Astrocyte (in vitro differentiated cells and primary cell): ENCODE data around the gene DLGAP1. TPM values are rescaled to one million over a fixed set of nuclear protein-coding genes. Genes with fewer than 3 reads are reported as not detected.

ENCODE experiments used
- DNase-seq: peaks from one replicate; pipeline ENCODE4 v3.0.0-alpha.2; 2010; ENCODE audit warnings: low read depth
- FAIRE-seq: peaks from 2 replicates; lab custom pipeline; 2011; peaks lifted over from hg19 to GRCh38; lab: Jason Lieb, UNC
- H2AFZ ChIP-seq: 2 replicates; pipeline ENCODE4 v1.6.0; 2012; ENCODE audit warnings: low read depth, low read length, inconsistent platforms
- H3K27ac ChIP-seq: 2 replicates; pipeline ENCODE4 v1.5.1; 2011; ENCODE audit warnings: low read depth, low read length, inconsistent platforms
- H3K27me3 ChIP-seq: 2 replicates; pipeline ENCODE4 v1.6.0; 2011; ENCODE audit warnings: low read length, inconsistent platforms; ENCODE audit not compliant: insufficient read depth
- H3K36me3 ChIP-seq: 2 replicates; pipeline ENCODE4 v1.5.1; 2011; ENCODE audit warnings: low read length, inconsistent platforms; ENCODE audit not compliant: insufficient read depth
- H3K4me1 ChIP-seq: 2 replicates; pipeline ENCODE4 v1.5.1; 2011; ENCODE audit warnings: low read length, inconsistent platforms; ENCODE audit not compliant: insufficient read depth
- H3K4me2 ChIP-seq: 2 replicates; pipeline ENCODE4 v1.6.0; 2012; ENCODE audit warnings: low read length, inconsistent platforms
- H3K4me3 ChIP-seq: 2 replicates; pipeline ENCODE4 v1.5.1; 2011; ENCODE audit warnings: low read depth, mild to moderate bottlenecking, low read length, inconsistent platforms; ENCODE audit not compliant: insufficient read depth
- H3K79me2 ChIP-seq: 2 replicates; pipeline ENCODE4 v1.6.0; 2012; ENCODE audit warnings: mild to moderate bottlenecking, low read length, inconsistent platforms; ENCODE audit not compliant: insufficient read depth
- H3K9ac ChIP-seq: 2 replicates; pipeline ENCODE4 v1.6.0; 2012; ENCODE audit warnings: mild to moderate bottlenecking, low read length, inconsistent platforms
- H3K9me3 ChIP-seq: 2 replicates; pipeline ENCODE4 v1.5.1; 2012; ENCODE audit warnings: low read depth, mild to moderate bottlenecking, low read length, inconsistent platforms; ENCODE audit not compliant: insufficient read depth
- H4K20me1 ChIP-seq: 2 replicates; pipeline ENCODE4 v1.6.0; 2012; ENCODE audit warnings: low read length, inconsistent platforms; ENCODE audit not compliant: insufficient read depth
- H3K27ac Mint-ChIP-seq: one replicate; pipeline ENCODE4 v1.8.0; 2021; ENCODE audit warnings: mild to moderate bottlenecking, mixed read lengths; ENCODE audit not compliant: unreplicated experiment
- H3K27me3 Mint-ChIP-seq: one replicate; pipeline ENCODE4 v1.8.0; 2021; ENCODE audit warnings: low read depth, mixed read lengths; ENCODE audit not compliant: unreplicated experiment
- H3K36me3 Mint-ChIP-seq: one replicate; pipeline ENCODE4 v1.8.0; 2021; ENCODE audit warnings: low read depth, mixed read lengths; ENCODE audit not compliant: unreplicated experiment
- H3K4me1 Mint-ChIP-seq: one replicate; pipeline ENCODE4 v1.8.0; 2021; ENCODE audit warnings: low read depth, mixed read lengths; ENCODE audit not compliant: unreplicated experiment
- H3K4me3 Mint-ChIP-seq: one replicate; pipeline ENCODE4 v1.8.0; 2021; ENCODE audit warnings: mild to moderate bottlenecking, moderate library complexity, mixed read lengths; ENCODE audit not compliant: unreplicated experiment
- H3K9me3 Mint-ChIP-seq: one replicate; pipeline ENCODE4 v1.8.0; 2021; ENCODE audit warnings: mild to moderate bottlenecking, mixed read lengths; ENCODE audit not compliant: unreplicated experiment
- CTCF ChIP-seq: IDR thresholded peaks from 2 replicates; pipeline ENCODE4 v1.5.1; 2011; ENCODE audit warnings: low read depth, mild to moderate bottlenecking, inconsistent platforms, low read length, moderate library complexity; ENCODE audit not compliant: insufficient read depth
- EZH2 ChIP-seq: IDR thresholded peaks from 2 replicates; pipeline ENCODE4 v1.6.1; 2012; ENCODE audit warnings: mild to moderate bottlenecking, low read length, inconsistent platforms; ENCODE audit not compliant: insufficient read depth
- total RNA-seq: library from RNA; stranded (reverse); gene quantifications from 2 replicates; pipeline ENCODE4 v1.2.1, GENCODE V29; 2021

The DLGAP1 gene
- total RNA-seq, 1 donor from 2014 or later, result 2.3 TPM

- no peak for FAIRE-seq
- Mint-ChIP-seq H3K27ac (peak overlapping the region; percentile 78), H3K4me3 (no peak overlapping the region), H3K9me3 (no peaks in the 10 kb centered on the region), H3K36me3 (no peaks in the 10 kb centered on the region), H3K27me3 (no peaks in the 10 kb centered on the region), H3K4me1 (peaks cover 28% of the 10 kb centered on the region)
- Histone ChIP-seq H2AFZ (no peak overlapping the region), H3K9me3 (no peaks in the 10 kb centered on the region), H4K20me1 (no peaks in the 10 kb centered on the region), H3K4me1 (peaks cover 40% of the 10 kb centered on the region), H3K9ac (no peak overlapping the region), H3K27me3 (no peaks in the 10 kb centered on the region), H3K79me2 (no peaks in the 10 kb centered on the region), H3K4me2 (peak overlapping the region; percentile 35), H3K27ac (peak overlapping the region; percentile 76), H3K4me3 (no peak overlapping the region), H3K36me3 (no peaks in the 10 kb centered on the region)
- peak; percentile 85 for DNase-seq
- TF ChIP-seq EZH2, result no peak
- TF ChIP-seq CTCF, result no peak
Measured at GRCh38 chr18:3649633-3650426, 805.3 kb downstream of the DLGAP1 start.

GRCh38 chr18:3649135-3649632 lies 805.9 kb downstream of the DLGAP1 start:
- TF ChIP-seq EZH2 (no peak), CTCF (no peak)
- peaks cover 24% of the 10 kb centered on the region for H3K4me1 Mint-ChIP-seq
- peak overlapping the region; percentile 35 for H3K4me2 ChIP-seq
- H3K9me3 Mint-ChIP-seq, result no peaks in the 10 kb centered on the region
- no peak for DNase-seq
- H4K20me1 ChIP-seq, result no peaks in the 10 kb centered on the region
- no peaks in the 10 kb centered on the region for H3K27me3 ChIP-seq
- H3K4me3 ChIP-seq, result no peak overlapping the region
- no peak for FAIRE-seq
- H3K27ac Mint-ChIP-seq, result peak overlapping the region; percentile 26
- H3K79me2 ChIP-seq, result no peaks in the 10 kb centered on the region
- no peaks in the 10 kb centered on the region for H3K9me3 ChIP-seq
- H3K36me3 Mint-ChIP-seq, result no peaks in the 10 kb centered on the region
- H3K9ac ChIP-seq, result no peak overlapping the region
- H3K4me3 Mint-ChIP-seq, result no peak overlapping the region
- peaks cover 39% of the 10 kb centered on the region for H3K4me1 ChIP-seq
- no peak overlapping the region for H2AFZ ChIP-seq
- peak overlapping the region; percentile 76 for H3K27ac ChIP-seq
- H3K27me3 Mint-ChIP-seq, result no peaks in the 10 kb centered on the region
- H3K36me3 ChIP-seq, result no peaks in the 10 kb centered on the region

- Histone ChIP-seq H4K20me1 (no peaks in the 10 kb centered on the region), H3K4me2 (no peak overlapping the region), H3K36me3 (no peaks in the 10 kb centered on the region), H3K4me1 (peaks cover 34% of the 10 kb centered on the region), H3K4me3 (no peak overlapping the region), H3K9me3 (no peaks in the 10 kb centered on the region), H3K27me3 (no peaks in the 10 kb centered on the region), H3K79me2 (no peaks in the 10 kb centered on the region), H3K9ac (no peak overlapping the region), H3K27ac (no peak overlapping the region), H2AFZ (no peak overlapping the region)
- no peak for DNase-seq
- Mint-ChIP-seq H3K36me3 (no peaks in the 10 kb centered on the region), H3K27me3 (no peaks in the 10 kb centered on the region), H3K9me3 (no peaks in the 10 kb centered on the region), H3K4me1 (peaks cover 19% of the 10 kb centered on the region), H3K4me3 (no peak overlapping the region), H3K27ac (no peak overlapping the region)
- TF ChIP-seq CTCF (no peak), EZH2 (no peak)
- FAIRE-seq, result no peak
Measured at GRCh38 chr18:3648641-3649040, 806.5 kb downstream of the DLGAP1 start.
